ENCODE data around the gene SASH1. TPM values are rescaled to one million over a fixed set of nuclear protein-coding genes. Genes with fewer than 3 reads are reported as not detected.

The SASH1 gene
- total and polyA plus RNA-seq, 9 of the 15 experiments (the other 6 are each of a cell fraction or from before 2014, with no cell fraction given) = 0.35 to 3.5 (median 1.6) TPM

DNA sequence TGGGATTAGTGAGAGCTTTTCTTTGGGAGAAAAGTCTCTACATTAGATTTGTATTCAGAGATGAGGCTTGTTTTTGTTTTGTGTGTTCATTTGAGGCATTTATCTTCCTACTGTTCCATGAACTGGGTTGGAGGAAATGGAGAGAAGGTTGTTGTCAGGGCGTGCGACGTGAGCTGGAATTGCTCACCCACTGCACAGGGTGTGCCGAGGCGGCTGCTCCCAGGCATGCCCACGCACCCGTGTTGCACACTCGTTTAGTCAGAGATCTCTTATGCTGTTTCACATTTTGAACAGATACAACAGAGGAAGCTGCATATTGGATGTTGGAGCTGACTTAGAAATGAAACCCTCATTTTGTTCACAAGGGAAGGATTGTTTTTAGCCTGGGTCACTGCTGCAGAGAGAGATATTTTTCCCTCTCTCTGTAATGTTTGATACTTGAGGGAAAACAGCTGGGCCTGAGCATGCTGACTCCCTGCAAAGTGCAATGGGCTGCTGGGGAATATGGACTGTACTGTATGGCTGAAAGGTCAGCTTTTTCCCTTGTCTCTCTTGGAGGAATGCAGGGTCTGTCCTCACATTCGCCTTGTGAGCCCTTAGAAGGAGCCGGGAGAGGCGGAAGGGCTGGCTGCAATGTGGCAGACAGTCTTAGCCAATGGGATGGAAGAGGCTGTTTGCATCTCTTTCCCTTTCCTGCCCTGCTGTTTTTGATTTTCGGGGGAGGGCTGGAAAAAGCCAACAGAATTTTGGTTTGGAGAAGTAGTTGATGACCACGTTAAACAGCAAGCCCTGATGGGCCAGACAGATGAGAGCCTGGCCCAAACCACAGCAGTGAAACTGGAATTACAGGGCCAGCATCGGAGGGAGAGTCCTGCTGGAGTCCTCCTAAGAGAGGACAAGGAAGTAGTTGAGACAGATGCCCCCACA is 170.8 kb downstream of the SASH1 start:
- DNase-seq (ENCODE audit: extremely low read depth in 1 of 4, low spot score in 3 of 4) (no peak), FAIRE-seq (no peak), ATAC-seq (no peak)
- no TSS peak for BruUV-seq (replicated peaks)
- Histone ChIP-seq H3K9me1 (ENCODE audit: control insufficient read depth, insufficient read depth, low read length) (no peaks in the 10 kb centered on the region), H3K9ac (ENCODE audit: insufficient read depth in 1 of 2, low read depth in 2 of 2, low read length in 2 of 2) (no peak overlapping the region), H3K27me3 (ENCODE audit: control insufficient read depth in 2 of 2, insufficient read depth in 2 of 2, low read length in 2 of 2) (peaks cover 45 to 58% of the 10 kb centered on the region in 2 experiments), H3K27ac (ENCODE audit: extremely low read depth, low read depth, low read length) (no peak overlapping the region), H2AFZ (ENCODE audit: low read depth, low read length) (no peak overlapping the region), H3K36me3 (ENCODE audit: control insufficient read depth, insufficient read depth, low read length) (no peaks in the 10 kb centered on the region), H4K20me1 (replicated peaks; ENCODE audit: control insufficient read depth, insufficient read depth, low read length) (peaks cover 12% of the 10 kb centered on the region), H3K4me2 (ENCODE audit: insufficient read depth, low read length) (no peak overlapping the region), H3K79me2 (ENCODE audit: control insufficient read depth, insufficient read depth, low read length) (no peaks in the 10 kb centered on the region), H3K9me3 (replicated peaks; ENCODE audit: control insufficient read depth, insufficient read depth, low read depth, low read length) (no peaks in the 10 kb centered on the region), H3K4me3 (no peak overlapping the region), H3K4me1 (replicated peaks in 1 of 2; ENCODE audit: control insufficient read depth in 2 of 2, insufficient read depth in 2 of 2, low read length in 2 of 2) (no peaks in the 10 kb centered on the region)
- intact Hi-C loops (cut with micrococcal nuclease) = no loop called here
- CTCF ChIA-PET (ENCODE audit: low intra/inter-chr PET ratio) = no interaction called here
- 1% methylated on average over 14 of the region's 14 CpGs for WGBS (ENCODE audit: insufficient coverage, low coverage, missing lambda C conversion rate)
- POLR2A ChIA-PET = no interaction called here
- in situ Hi-C loops (cut with MboI) = no loop called here
- TF ChIP-seq, protein P1, sequence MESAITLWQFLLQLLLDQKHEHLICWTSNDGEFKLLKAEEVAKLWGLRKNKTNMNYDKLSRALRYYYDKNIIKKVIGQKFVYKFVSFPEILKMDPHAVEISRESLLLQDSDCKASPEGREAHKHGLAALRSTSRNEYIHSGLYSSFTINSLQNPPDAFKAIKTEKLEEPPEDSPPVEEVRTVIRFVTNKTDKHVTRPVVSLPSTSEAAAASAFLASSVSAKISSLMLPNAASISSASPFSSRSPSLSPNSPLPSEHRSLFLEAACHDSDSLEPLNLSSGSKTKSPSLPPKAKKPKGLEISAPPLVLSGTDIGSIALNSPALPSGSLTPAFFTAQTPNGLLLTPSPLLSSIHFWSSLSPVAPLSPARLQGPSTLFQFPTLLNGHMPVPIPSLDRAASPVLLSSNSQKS (CRISPR knock-in tag; IDR thresholded peaks at IDR 0.05) = no peak
- TF ChIP-seq RNF2 (IDR thresholded peaks at IDR 0.05) = peak; percentile 40; the same call in 1 of the 2 replicates
- TF ChIP-seq, protein P2, sequence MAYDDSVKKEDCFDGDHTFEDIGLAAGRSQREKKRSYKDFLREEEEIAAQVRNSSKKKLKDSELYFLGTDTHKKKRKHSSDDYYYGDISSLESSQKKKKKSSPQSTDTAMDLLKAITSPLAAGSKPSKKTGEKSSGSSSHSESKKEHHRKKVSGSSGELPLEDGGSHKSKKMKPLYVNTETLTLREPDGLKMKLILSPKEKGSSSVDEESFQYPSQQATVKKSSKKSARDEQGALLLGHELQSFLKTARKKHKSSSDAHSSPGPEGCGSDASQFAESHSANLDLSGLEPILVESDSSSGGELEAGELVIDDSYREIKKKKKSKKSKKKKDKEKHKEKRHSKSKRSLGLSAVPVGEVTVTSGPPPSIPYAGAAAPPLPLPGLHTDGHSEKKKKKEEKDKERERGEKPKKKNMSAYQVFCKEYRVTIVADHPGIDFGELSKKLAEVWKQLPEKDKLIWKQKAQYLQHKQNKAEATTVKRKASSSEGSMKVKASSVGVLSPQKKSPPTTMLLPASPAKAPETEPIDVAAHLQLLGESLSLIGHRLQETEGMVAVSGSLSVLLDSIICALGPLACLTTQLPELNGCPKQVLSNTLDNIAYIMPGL (CRISPR knock-in tag; IDR thresholded peaks at IDR 0.05) = no peak
